K562 (cell line): ENCODE data around the gene ZFP57. TPM values are rescaled to one million over a fixed set of nuclear protein-coding genes. Genes with fewer than 3 reads are reported as not detected.

Source experiments
- CBX3 ChIP-seq, 2 experiments: IDR thresholded peaks; 1 replicate in 1 of 2; 2 replicates in 1 of 2; pipeline ENCODE4 v1.6.1; 2012; ENCODE audit warnings: inconsistent platforms in 2 of 2, low read length in 2 of 2, borderline replicate concordance in 1 of 2, control low read depth in 1 of 2
- ESRRB ChIP-seq: fragments of 250-450 bp; sonication (Bioruptor Pico); IDR thresholded peaks from 2 replicates; pipeline ENCODE4 v1.5.0; 2020; ENCODE audit warnings: mild to moderate bottlenecking, moderate library complexity, borderline replicate concordance
- EWSR1 ChIP-seq: fragments of 450-650 bp; IDR thresholded peaks from 2 replicates; pipeline ENCODE4 v1.6.1; 2018; ENCODE audit warnings: borderline replicate concordance, mild to moderate bottlenecking, low read depth, moderate library complexity; ENCODE audit not compliant: partially characterized antibody
- GATAD2A ChIP-seq: fragments of 450-650 bp; IDR thresholded peaks from 2 replicates; pipeline ENCODE4 v1.6.1; 2017
- MEF2D ChIP-seq: conservative IDR thresholded peaks from 2 replicates; pipeline ENCODE4 v1.6.1; 2016; ENCODE audit warnings: low read depth, missing genetic modification characterization, missing compliant biosample characterization
- ZNF280A ChIP-seq: fragments of 450-650 bp; IDR thresholded peaks from 2 replicates; pipeline ENCODE4 v1.6.1; 2018; ENCODE audit warnings: mild to moderate bottlenecking, low read depth; ENCODE audit not compliant: partially characterized antibody
- ZNF699 ChIP-seq: fragments of 250-450 bp; sonication (Bioruptor Pico); IDR thresholded peaks from 2 replicates; pipeline ENCODE4 v1.8.0; 2021; ENCODE audit warnings: mild to moderate bottlenecking, moderate library complexity; ENCODE audit not compliant: insufficient replicate concordance
- ZZZ3 ChIP-seq: fragments of 450-650 bp; IDR thresholded peaks from 2 replicates; pipeline ENCODE4 v1.6.1; 2016; ENCODE audit warnings: antibody characterized with exemption, mild to moderate bottlenecking, moderate library complexity
- polyA plus RNA-seq, 8 experiments: library from polyadenylated mRNA; depleted of rRNA in 4 of 8; stranded (reverse) in 5 of 8; unstranded in 3 of 8; fragments of >200 nt; fragmentation: Nextera tagmentation in 2 of 8; fragmentation: Illumina TruSeq in 1 of 8; extraction: Ambion mirVana in 2 of 8; extraction: Trizol in 1 of 8; gene quantifications; 2 replicates each; pipeline versions ENCODE4 v1.2.1 to v1.2.3, GENCODE V29; 2011 to 2014; ENCODE audit warnings: inconsistent platforms in 1 of 8, missing spikeins in 1 of 8
- total RNA-seq, 7 experiments: library from RNA; depleted of rRNA in 6 of 7; stranded (reverse); fragments of >200 nt in 6 of 7; fragmentation: Illumina TruSeq in 2 of 7; extraction: Trizol in 2 of 7; gene quantifications; 2 replicates each; pipeline versions ENCODE4 v1.2.1 to v1.2.3, GENCODE V29; 2011 to 2021; ENCODE audit warnings: low replicate concordance in 1 of 7
- TF ChIP-seq, protein P1 (sequence below): fragments of 450-650 bp; IDR thresholded peaks from 2 replicates; pipeline ENCODE4 v1.7.1; 2018; ENCODE audit warnings: mild to moderate bottlenecking, low read depth; ENCODE audit not compliant: partially characterized antibody
- TF ChIP-seq, protein P2 (sequence below): fragments of 250-450 bp; sonication (Bioruptor Pico); IDR thresholded peaks from 2 replicates; pipeline ENCODE4 v1.8.0; 2022; ENCODE audit warnings: moderate library complexity, mild to moderate bottlenecking, inconsistent platforms
- TF ChIP-seq, protein P3 (sequence below), 2 experiments: fragments of 450-650 bp; formaldehyde crosslinking in 1 of 2; IDR thresholded peaks; 2 replicates each; pipeline versions ENCODE4 v1.4.0 to v1.6.1; 2014 to 2020; ENCODE audit warnings: mild to moderate bottlenecking in 2 of 2, borderline replicate concordance in 1 of 2, low read depth in 1 of 2

Gene ZFP57
- total and polyA plus RNA-seq, 9 of the 15 experiments (the other 6 are each of a cell fraction or from before 2014, with no cell fraction given) = 0.04 to 0.28 (median 0.13) TPM

DNA sequence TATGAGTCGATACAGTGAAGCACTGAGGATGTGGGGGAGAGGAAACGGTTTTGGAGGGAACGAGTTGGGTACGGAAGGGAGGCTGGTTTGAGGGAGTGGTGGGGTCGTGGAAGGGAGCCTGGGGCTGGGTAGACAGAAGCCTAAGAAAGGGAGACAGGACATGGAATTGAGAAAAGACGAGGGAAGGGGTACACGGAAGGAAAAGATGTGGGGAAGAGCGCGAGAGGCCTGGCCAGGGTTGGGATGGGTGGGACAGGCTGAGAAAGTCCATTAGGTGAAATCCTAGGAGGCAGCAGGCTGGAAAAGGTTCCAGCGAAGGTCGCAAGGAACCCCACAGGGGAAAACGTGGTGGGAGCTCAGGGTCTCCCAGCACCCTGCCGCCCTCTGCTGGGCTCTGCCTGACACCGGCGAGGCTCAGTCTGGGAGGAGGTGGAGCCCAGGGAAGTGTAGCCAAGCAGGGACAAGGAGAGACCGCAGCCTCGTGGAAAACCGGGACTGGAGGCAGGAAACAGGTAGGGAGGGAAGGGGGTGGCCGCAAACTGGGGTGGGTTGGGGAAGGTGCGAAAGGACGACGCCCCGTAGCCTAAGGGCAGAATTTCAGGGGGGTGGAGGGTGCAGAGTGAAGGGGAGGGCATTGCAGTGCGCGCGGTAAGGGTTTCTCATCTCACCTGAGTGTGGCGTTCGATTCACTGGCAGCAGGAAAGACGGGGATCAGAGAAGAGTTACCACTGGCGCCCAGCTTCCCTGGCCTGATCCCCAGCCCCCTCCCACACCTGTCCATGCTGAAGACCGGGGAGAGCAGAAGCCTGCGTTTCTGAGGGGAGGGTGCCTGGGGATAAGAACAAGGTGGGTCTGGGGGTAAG lies 52.3 kb downstream of the ZFP57 start (continued):
- TF ChIP-seq, protein P1, sequence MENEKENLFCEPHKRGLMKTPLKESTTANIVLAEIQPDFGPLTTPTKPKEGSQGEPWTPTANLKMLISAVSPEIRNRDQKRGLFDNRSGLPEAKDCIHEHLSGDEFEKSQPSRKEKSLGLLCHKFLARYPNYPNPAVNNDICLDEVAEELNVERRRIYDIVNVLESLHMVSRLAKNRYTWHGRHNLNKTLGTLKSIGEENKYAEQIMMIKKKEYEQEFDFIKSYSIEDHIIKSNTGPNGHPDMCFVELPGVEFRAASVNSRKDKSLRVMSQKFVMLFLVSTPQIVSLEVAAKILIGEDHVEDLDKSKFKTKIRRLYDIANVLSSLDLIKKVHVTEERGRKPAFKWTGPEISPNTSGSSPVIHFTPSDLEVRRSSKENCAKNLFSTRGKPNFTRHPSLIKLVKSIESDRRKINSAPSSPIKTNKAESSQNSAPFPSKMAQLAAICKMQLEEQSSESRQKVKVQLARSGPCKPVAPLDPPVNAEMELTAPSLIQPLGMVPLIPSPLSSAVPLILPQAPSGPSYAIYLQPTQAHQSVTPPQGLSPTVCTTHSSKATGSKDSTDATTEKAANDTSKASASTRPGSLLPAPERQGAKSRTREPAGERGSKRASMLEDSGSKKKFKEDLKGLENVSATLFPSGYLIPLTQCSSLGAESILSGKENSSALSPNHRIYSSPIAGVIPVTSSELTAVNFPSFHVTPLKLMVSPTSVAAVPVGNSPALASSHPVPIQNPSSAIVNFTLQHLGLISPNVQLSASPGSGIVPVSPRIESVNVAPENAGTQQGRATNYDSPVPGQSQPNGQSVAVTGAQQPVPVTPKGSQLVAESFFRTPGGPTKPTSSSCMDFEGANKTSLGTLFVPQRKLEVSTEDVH = peak; percentile 16
- TF ChIP-seq MEF2D = no peak
- no peak for TF ChIP-seq ZNF280A
- TF ChIP-seq, protein P2, sequence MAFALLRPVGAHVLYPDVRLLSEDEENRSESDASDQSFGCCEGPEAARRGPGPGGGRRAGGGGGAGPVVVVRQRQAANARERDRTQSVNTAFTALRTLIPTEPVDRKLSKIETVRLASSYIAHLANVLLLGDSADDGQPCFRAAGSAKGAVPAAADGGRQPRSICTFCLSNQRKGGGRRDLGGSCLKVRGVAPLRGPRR (CRISPR knock-in tag) = no peak
- TF ChIP-seq, protein P3, sequence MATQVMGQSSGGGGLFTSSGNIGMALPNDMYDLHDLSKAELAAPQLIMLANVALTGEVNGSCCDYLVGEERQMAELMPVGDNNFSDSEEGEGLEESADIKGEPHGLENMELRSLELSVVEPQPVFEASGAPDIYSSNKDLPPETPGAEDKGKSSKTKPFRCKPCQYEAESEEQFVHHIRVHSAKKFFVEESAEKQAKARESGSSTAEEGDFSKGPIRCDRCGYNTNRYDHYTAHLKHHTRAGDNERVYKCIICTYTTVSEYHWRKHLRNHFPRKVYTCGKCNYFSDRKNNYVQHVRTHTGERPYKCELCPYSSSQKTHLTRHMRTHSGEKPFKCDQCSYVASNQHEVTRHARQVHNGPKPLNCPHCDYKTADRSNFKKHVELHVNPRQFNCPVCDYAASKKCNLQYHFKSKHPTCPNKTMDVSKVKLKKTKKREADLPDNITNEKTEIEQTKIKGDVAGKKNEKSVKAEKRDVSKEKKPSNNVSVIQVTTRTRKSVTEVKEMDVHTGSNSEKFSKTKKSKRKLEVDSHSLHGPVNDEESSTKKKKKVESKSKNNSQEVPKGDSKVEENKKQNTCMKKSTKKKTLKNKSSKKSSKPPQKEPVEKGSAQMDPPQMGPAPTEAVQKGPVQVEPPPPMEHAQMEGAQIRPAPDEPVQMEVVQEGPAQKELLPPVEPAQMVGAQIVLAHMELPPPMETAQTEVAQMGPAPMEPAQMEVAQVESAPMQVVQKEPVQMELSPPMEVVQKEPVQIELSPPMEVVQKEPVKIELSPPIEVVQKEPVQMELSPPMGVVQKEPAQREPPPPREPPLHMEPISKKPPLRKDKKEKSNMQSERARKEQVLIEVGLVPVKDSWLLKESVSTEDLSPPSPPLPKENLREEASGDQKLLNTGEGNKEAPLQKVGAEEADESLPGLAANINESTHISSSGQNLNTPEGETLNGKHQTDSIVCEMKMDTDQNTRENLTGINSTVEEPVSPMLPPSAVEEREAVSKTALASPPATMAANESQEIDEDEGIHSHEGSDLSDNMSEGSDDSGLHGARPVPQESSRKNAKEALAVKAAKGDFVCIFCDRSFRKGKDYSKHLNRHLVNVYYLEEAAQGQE (IDR thresholded peaks at IDR 0.05; ENCODE audit: borderline replicate concordance) = no peak
- TF ChIP-seq, protein P3 (CRISPR knock-in tag; IDR thresholded peaks at IDR 0.05; ENCODE audit: low read depth) = no peak
- peak; percentile 78; the same call in 1 of the 2 replicates for TF ChIP-seq GATAD2A
- TF ChIP-seq ZZZ3 = no peak
- no peak for TF ChIP-seq ESRRB (CRISPR knock-in tag)
- no peak for TF ChIP-seq ZNF699 (CRISPR knock-in tag)
- no peak; a peak in 1 of 3 replicates for TF ChIP-seq CBX3 (IDR thresholded peaks at IDR 0.05; ENCODE audit: borderline replicate concordance in 1 of 2, low read length in 2 of 2)
- TF ChIP-seq EWSR1 = no peak
